ENCODE data around the gene TECPR2. TPM values are rescaled to one million over a fixed set of nuclear protein-coding genes. Genes with fewer than 3 reads are reported as not detected.
A peak's percentile ranks its signal among the peaks of the same experiment; 100 is the strongest.

Gene TECPR2
- total and polyA plus RNA-seq, 8 donors, result 11.6 to 30.1 (median 16.2) TPM

- H3K4me3 ChIP-seq, result no peak overlapping the region
- no peak for TF ChIP-seq CTCF (IDR thresholded peaks at IDR 0.05)
- DNase-seq (no peak), ATAC-seq (no peak)
- intact Hi-C loops (cut with DNase I), result no loop called here
- peak overlapping the region in 1 of 2 donors; percentile 61 for H3K27ac ChIP-seq
- H3K27me3 ChIP-seq, result no peaks in the 10 kb centered on the region
- peaks cover 0 to 12% of the 10 kb centered on the region in 2 donors for H3K4me1 ChIP-seq
- peaks cover 0 to 52% of the 10 kb centered on the region in 2 donors for H3K36me3 ChIP-seq
- no peaks in the 10 kb centered on the region for H3K9me3 ChIP-seq
These were observed 28.7 kb upstream of the TECPR2 start for GRCh38 chr14:102333795-102334705.

DNA sequence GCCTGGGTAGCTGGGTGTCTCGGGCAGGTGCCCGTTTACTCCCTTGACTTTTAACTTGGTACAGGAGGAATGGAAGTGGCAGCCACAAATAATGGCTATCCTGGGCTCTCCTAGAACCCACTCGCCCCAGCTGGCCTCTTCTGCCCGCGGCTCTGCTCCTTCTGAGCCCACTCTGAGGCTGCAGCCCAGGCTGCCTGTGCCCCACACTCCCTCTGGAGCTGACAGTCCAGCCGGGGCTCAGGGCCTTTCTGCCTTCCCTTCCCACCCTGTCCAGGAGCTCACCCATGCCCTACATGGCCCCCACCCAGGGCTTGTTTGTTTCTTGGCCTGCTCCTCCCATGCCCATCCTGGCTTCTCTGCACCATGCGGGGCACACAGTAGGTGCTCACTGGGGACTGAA is 27.6 kb upstream of the TECPR2 start:
- no peak for ATAC-seq
- H3K4me3 ChIP-seq, result no peak overlapping the region
- DNase-seq, result no peak
- peaks cover 0 to 12% of the 10 kb centered on the region in 2 donors for H3K4me1 ChIP-seq
- TF ChIP-seq CTCF (IDR thresholded peaks at IDR 0.05), result no peak
- no peaks in the 10 kb centered on the region for H3K9me3 ChIP-seq
- H3K27ac ChIP-seq, result no peak overlapping the region
- peaks cover 0 to 63% of the 10 kb centered on the region in 2 donors for H3K36me3 ChIP-seq
- H3K27me3 ChIP-seq, result no peaks in the 10 kb centered on the region
- intact Hi-C loops (cut with DNase I), result no loop called here

DNA sequence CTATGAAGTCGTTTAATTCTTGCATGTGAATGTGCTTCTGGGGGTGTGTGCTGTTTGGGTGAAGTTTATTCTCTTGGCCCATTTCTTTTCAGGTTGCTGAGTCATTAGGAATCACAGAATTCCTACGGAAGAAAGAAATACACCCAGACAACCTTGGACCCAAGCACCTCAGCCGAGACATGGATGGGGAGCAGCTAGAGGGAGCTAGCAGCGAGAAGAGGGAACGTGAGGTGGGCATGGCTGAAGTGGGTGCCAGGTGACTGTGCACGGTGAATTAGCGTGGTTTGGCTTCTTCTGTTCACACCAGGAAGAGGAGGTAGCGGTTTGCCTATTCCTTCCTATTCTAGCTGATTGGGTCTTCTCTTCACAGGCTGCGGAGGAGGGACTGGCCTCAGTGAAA is 24.0 kb upstream of the TECPR2 start:
- intact Hi-C loops (cut with DNase I), result no loop called here
- no peak overlapping the region for H3K4me3 ChIP-seq
- H3K9me3 ChIP-seq, result no peaks in the 10 kb centered on the region
- H3K27me3 ChIP-seq, result no peaks in the 10 kb centered on the region
- no peak overlapping the region for H3K27ac ChIP-seq
- H3K4me1 ChIP-seq, result peaks cover 0 to 5% of the 10 kb centered on the region in 2 donors
- no peak for TF ChIP-seq CTCF (IDR thresholded peaks at IDR 0.05)
- H3K36me3 ChIP-seq, result peaks cover 0 to 84% of the 10 kb centered on the region in 2 donors
- no peak for DNase-seq
- ATAC-seq, result no peak

DNA sequence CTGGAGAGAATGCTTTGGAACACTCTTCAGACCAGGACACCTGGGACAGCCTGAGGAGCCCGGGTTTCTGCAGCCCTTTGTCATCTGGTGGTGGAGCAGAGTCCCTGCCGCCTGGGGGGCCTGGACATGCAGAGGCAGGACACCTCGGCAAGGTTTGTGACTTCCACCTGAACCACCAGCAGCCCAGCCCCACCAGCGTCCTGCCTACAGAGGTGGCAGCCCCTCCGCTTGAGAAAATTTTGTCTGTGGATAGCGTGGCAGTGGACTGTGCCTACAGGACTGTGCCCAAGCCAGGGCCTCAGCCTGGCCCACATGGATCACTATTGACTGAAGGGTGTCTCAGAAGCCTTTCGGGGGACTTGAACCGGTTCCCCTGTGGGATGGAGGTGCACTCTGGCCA is 21.2 kb upstream of the TECPR2 start:
- no peak overlapping the region for H3K4me3 ChIP-seq
- intact Hi-C loops (cut with DNase I), result no loop called here
- H3K36me3 ChIP-seq, result peaks cover 0 to 94% of the 10 kb centered on the region in 2 donors
- H3K9me3 ChIP-seq, result no peaks in the 10 kb centered on the region
- no peak overlapping the region for H3K27ac ChIP-seq
- no peak for ATAC-seq
- no peak for TF ChIP-seq CTCF (IDR thresholded peaks at IDR 0.05)
- H3K27me3 ChIP-seq, result no peaks in the 10 kb centered on the region
- DNase-seq, result no peak
- H3K4me1 ChIP-seq, result no peaks in the 10 kb centered on the region

DNA sequence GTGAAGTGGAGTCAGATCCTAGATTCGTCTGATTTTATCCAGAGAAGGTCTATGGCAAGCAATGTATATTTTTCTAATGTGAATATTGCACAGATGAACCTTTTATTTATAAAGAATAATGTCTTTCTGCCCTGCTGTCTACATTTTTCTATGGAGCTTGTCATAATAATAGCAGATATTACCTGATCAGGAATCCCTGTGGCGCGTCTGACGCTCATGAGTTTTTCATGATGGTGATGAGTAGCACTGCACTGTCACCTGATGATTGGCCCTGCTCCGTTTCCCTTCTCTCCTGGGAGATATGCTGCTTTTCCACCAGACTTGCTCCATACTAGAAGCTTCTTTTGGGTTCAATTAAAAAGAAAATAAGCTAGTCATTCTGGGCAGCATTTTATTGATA is 20.5 kb upstream of the TECPR2 start:
- DNase-seq, result no peak
- no peak overlapping the region for H3K27ac ChIP-seq
- H3K4me3 ChIP-seq, result no peak overlapping the region
- ATAC-seq, result no peak
- H3K4me1 ChIP-seq, result no peaks in the 10 kb centered on the region
- no peak for TF ChIP-seq CTCF (IDR thresholded peaks at IDR 0.05)
- intact Hi-C loops (cut with DNase I), result no loop called here
- no peaks in the 10 kb centered on the region for H3K27me3 ChIP-seq
- H3K36me3 ChIP-seq, result peaks cover 0 to 96% of the 10 kb centered on the region in 2 donors
- H3K9me3 ChIP-seq, result no peaks in the 10 kb centered on the region
